Karpas-422 (cell line): Measurements from ENCODE around the gene NFX1. TPM values are rescaled to one million over a fixed set of nuclear protein-coding genes. Genes with fewer than 3 reads are reported as not detected.
"Not testable (repeated sequence)": the region's sequence is repeated elsewhere in the genome, so short reads cannot be mapped to it uniquely, and the experiment has no call there.

Experiments
- DNase-seq: peaks from one replicate; pipeline ENCODE4 v3.0.0-alpha.2; 2015
- H2AFZ ChIP-seq: fragments of 200-600 bp; sonication (generic); 2 replicates; pipeline ENCODE4 v1.6.1; 2014; ENCODE audit warnings: antibody characterized with exemption, low read length, mixed read lengths
- H3K27ac ChIP-seq: fragments of 200-600 bp; sonication (generic); 2 replicates; pipeline ENCODE4 v1.5.1; 2014; ENCODE audit warnings: mild to moderate bottlenecking, low read length, moderate library complexity
- H3K27me3 ChIP-seq: fragments of 200-600 bp; sonication (generic); 2 replicates; pipeline ENCODE4 v1.6.1; 2014; ENCODE audit warnings: low read length, mixed read lengths
- H3K36me3 ChIP-seq: fragments of 200-600 bp; sonication (generic); 2 replicates; pipeline ENCODE4 v1.6.1; 2014; ENCODE audit warnings: low read length, mixed read lengths; ENCODE audit not compliant: insufficient read depth
- H3K4me1 ChIP-seq: fragments of 200-600 bp; sonication (generic); 2 replicates; pipeline ENCODE4 v1.6.1; 2014; ENCODE audit warnings: mild to moderate bottlenecking, low read length, mixed read lengths
- H3K4me2 ChIP-seq: fragments of 200-600 bp; sonication (generic); 2 replicates; pipeline ENCODE4 v1.6.1; 2014; ENCODE audit warnings: low read length, low read depth, mild to moderate bottlenecking; ENCODE audit not compliant: poor library complexity, severe bottlenecking
- H3K4me3 ChIP-seq: fragments of 200-600 bp; sonication (generic); 2 replicates; pipeline ENCODE4 v1.5.1; 2014; ENCODE audit warnings: mild to moderate bottlenecking, antibody characterized with exemption, low read length, mixed read lengths
- H3K79me2 ChIP-seq: fragments of 200-600 bp; sonication (generic); 2 replicates; pipeline ENCODE4 v1.6.1; 2014; ENCODE audit warnings: mild to moderate bottlenecking, low read length, mixed read lengths
- H3K9ac ChIP-seq: fragments of 200-600 bp; sonication (generic); 2 replicates; pipeline ENCODE4 v1.6.0; 2014; ENCODE audit warnings: low read length
- H3K9me2 ChIP-seq: fragments of 200-600 bp; sonication (generic), shearing (Covaris generic); replicated peaks from 2 replicates; pipeline ENCODE4 v1.6.0; 2014; ENCODE audit warnings: mild to moderate bottlenecking, low read length, moderate library complexity; ENCODE audit not compliant: insufficient read depth
- H3K9me3 ChIP-seq: fragments of 300-700, 200-600 bp; sonication (generic); 2 replicates; pipeline ENCODE4 v1.6.1; 2014; ENCODE audit warnings: low read length, mixed read lengths
- H4K20me1 ChIP-seq: fragments of 200-600 bp; sonication (generic); 2 replicates; pipeline ENCODE4 v1.6.1; 2014; ENCODE audit warnings: mild to moderate bottlenecking, antibody characterized with exemption, low read length, low read depth; ENCODE audit not compliant: insufficient read depth
- total RNA-seq: library from RNA; depleted of rRNA; stranded (reverse); fragments of >200 nt; shearing (Covaris generic); gene quantifications from 2 replicates; pipeline ENCODE4 v1.2.3, GENCODE V29; 2014; ENCODE audit warnings: low replicate concordance

The NFX1 gene
- total RNA-seq, 1 experiment from 2014 or later: 51.4 TPM

GRCh38 chr9:33354651-33355211 is 64.4 kb downstream of the NFX1 start:
- Histone ChIP-seq H3K79me2 (no peaks in the 10 kb centered on the region), H3K4me3 (no peak overlapping the region), H3K27ac (no peak overlapping the region), H3K4me1 (no peaks in the 10 kb centered on the region), H3K9me3 (no peaks in the 10 kb centered on the region), H3K36me3 (peaks cover 20% of the 10 kb centered on the region), H3K27me3 (no peaks in the 10 kb centered on the region), H3K9ac (no peak overlapping the region), H3K4me2 (no peak overlapping the region), H2AFZ (no peak overlapping the region), H4K20me1 (no peaks in the 10 kb centered on the region), H3K9me2 (no peaks in the 10 kb centered on the region)
- DNase-seq: no peak

DNA sequence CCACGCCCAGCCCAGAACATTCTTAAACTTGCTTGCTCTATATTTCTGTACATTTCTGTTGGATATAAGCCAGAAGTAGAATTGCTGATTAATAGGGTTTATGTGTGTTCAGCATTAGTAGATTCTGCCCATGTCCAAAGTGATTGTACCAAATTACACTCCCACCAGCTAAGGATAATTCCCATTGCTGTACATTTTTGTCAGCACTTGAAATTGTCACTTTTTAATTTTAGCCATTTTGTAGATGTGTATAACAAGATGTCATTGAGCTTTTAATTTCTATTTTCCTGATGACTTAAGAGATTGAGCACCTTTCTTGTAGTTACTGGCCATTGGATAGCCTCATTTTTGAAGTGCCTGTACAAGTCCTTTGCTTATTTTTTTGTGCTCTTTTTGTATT is 65.6 kb downstream of the NFX1 start:
- peaks cover 24% of the 10 kb centered on the region for H3K36me3 ChIP-seq
- no peak overlapping the region for H3K4me3 ChIP-seq
- DNase-seq: no peak
- no peaks in the 10 kb centered on the region for H3K27me3 ChIP-seq
- H3K9ac ChIP-seq: no peak overlapping the region
- no peak overlapping the region for H3K27ac ChIP-seq
- H4K20me1 ChIP-seq: no peaks in the 10 kb centered on the region
- H3K4me1 ChIP-seq: no peaks in the 10 kb centered on the region
- no peaks in the 10 kb centered on the region for H3K9me3 ChIP-seq
- no peak overlapping the region for H3K4me2 ChIP-seq
- no peaks in the 10 kb centered on the region for H3K9me2 ChIP-seq
- H3K79me2 ChIP-seq: no peaks in the 10 kb centered on the region
- no peak overlapping the region for H2AFZ ChIP-seq

GRCh38 chr9:33358641-33359040 is 68.3 kb downstream of the NFX1 start:
- H3K9me2 ChIP-seq, DNase-seq, H3K79me2 ChIP-seq, H3K4me1 ChIP-seq, H3K27ac ChIP-seq, H4K20me1 ChIP-seq, H2AFZ ChIP-seq, H3K4me3 ChIP-seq, H3K27me3 ChIP-seq, H3K9ac ChIP-seq, H3K4me2 ChIP-seq, H3K9me3 ChIP-seq: not testable (repeated sequence)
- peaks cover 18% of the 10 kb centered on the region for H3K36me3 ChIP-seq

- no peaks in the 10 kb centered on the region for H4K20me1 ChIP-seq
- H3K27me3 ChIP-seq: no peaks in the 10 kb centered on the region
- peaks cover 26% of the 10 kb centered on the region; the same call in 1 of the 2 replicates for H3K36me3 ChIP-seq
- H3K27ac ChIP-seq: no peak overlapping the region
- no peak overlapping the region for H3K4me2 ChIP-seq
- no peaks in the 10 kb centered on the region for H3K9me3 ChIP-seq
- no peaks in the 10 kb centered on the region for H3K4me1 ChIP-seq
- no peak overlapping the region for H3K9ac ChIP-seq
- H2AFZ ChIP-seq: no peak overlapping the region
- H3K9me2 ChIP-seq: no peaks in the 10 kb centered on the region
- no peak for DNase-seq
- H3K79me2 ChIP-seq: no peaks in the 10 kb centered on the region
- no peak overlapping the region for H3K4me3 ChIP-seq
Observed at GRCh38 chr9:33364127-33364526, 73.8 kb downstream of the NFX1 start.

GRCh38 chr9:33364814-33365213 is 74.5 kb downstream of the NFX1 start:
- not testable (repeated sequence) for H3K27me3 ChIP-seq, DNase-seq

DNA sequence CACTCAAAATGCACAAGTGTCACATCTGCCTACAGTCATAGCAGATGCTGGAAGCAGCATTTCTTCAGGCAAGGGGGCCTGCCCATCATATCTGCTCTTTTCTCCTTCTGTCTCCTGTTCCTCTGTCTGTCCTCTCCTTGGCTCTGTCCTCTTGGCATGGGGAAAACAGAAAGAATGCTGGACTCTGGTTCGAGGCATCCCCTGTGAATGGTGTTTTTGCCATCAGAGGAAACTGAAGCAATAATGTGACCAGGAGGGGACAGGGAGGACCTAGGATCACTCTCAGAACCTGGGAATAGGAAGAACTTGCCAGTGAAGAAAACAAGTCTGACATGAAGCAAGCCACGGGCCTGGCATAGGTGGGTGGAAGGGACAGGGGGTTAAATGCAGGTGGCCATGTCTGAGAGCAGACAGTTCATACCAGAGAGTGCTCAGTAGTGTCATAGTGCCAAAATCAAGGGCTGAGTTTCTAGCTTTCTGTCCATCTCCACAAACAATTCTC is 76.7 kb downstream of the NFX1 start:
- DNase-seq: no peak
- H3K27me3 ChIP-seq: no peaks in the 10 kb centered on the region
- H2AFZ ChIP-seq: no peak overlapping the region
- H3K36me3 ChIP-seq: peaks cover 38% of the 10 kb centered on the region; the same call in 1 of the 2 replicates
- no peaks in the 10 kb centered on the region for H3K79me2 ChIP-seq
- H3K9me3 ChIP-seq: no peaks in the 10 kb centered on the region
- no peak overlapping the region for H3K4me2 ChIP-seq
- no peak overlapping the region for H3K4me3 ChIP-seq
- no peak overlapping the region for H3K9ac ChIP-seq
- no peaks in the 10 kb centered on the region for H3K9me2 ChIP-seq
- no peak overlapping the region for H3K27ac ChIP-seq
- no peaks in the 10 kb centered on the region for H3K4me1 ChIP-seq
- H4K20me1 ChIP-seq: no peaks in the 10 kb centered on the region

More at GRCh38 chr9:33364814-33365213, 74.5 kb downstream of the NFX1 start:
- H3K79me2 ChIP-seq, H3K27ac ChIP-seq, H2AFZ ChIP-seq, H3K9me2 ChIP-seq, H3K9me3 ChIP-seq, H3K4me3 ChIP-seq, H3K4me1 ChIP-seq, H3K4me2 ChIP-seq, H4K20me1 ChIP-seq, H3K9ac ChIP-seq: not testable (repeated sequence)
- peaks cover 27% of the 10 kb centered on the region; the same call in 1 of the 2 replicates for H3K36me3 ChIP-seq

- H3K9ac ChIP-seq: no peak overlapping the region
- no peak overlapping the region for H3K27ac ChIP-seq
Observed at GRCh38 chr9:33372900-33373299, 82.6 kb downstream of the NFX1 start.

DNA sequence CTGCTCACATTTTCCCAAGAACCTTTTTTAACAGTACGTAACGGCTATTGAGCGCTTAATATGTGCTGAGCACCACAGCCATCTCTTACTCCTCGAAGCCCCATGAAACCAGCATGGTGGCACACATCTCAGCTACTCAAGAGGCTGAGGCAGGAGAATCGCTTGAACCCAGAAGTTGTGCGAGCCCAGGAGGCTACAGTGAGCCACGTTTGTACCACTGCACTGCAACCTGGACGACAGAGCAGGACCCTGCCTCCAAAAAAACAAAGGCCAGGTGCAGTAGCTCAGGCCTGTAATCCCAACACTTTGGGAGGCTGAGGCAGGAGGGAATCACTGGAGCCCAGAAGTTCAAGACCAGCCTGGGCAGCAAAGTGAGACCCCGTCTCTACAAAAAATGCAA is 83.9 kb downstream of the NFX1 start:
- Histone ChIP-seq H3K79me2 (no peaks in the 10 kb centered on the region), H4K20me1 (no peaks in the 10 kb centered on the region), H3K4me1 (no peaks in the 10 kb centered on the region), H3K4me2 (no peak overlapping the region), H3K9ac (no peak overlapping the region), H2AFZ (no peak overlapping the region), H3K9me2 (no peaks in the 10 kb centered on the region), H3K36me3 (peaks cover 19% of the 10 kb centered on the region; the same call in 1 of the 2 replicates), H3K27me3 (no peaks in the 10 kb centered on the region), H3K9me3 (no peaks in the 10 kb centered on the region), H3K27ac (no peak overlapping the region), H3K4me3 (no peak overlapping the region)
- DNase-seq: no peak

More at GRCh38 chr9:33372900-33373299, 82.6 kb downstream of the NFX1 start:
- Histone ChIP-seq H3K36me3 (peaks cover 19% of the 10 kb centered on the region; the same call in 1 of the 2 replicates), H3K27me3 (no peaks in the 10 kb centered on the region), H3K4me1 (no peaks in the 10 kb centered on the region), H3K4me2 (no peak overlapping the region), H2AFZ (no peak overlapping the region), H3K79me2 (no peaks in the 10 kb centered on the region), H3K9me2 (no peaks in the 10 kb centered on the region), H3K9me3 (no peaks in the 10 kb centered on the region), H3K4me3 (no peak overlapping the region), H4K20me1 (no peaks in the 10 kb centered on the region)
- no peak for DNase-seq
